OCI-LY7 (cell line): Measurements from ENCODE around the gene LAMC1. TPM values are rescaled to one million over a fixed set of nuclear protein-coding genes. Genes with fewer than 3 reads are reported as not detected.

Experiments used
- BruUV-seq: library from RNA; stranded (reverse); fragments of 400-500 nt; replicated peaks from 2 replicates; lab custom pipeline; 2021; lab: Mats Ljungman, UMichigan
- CTCF ChIA-PET: fragments of 300-600 bp; sonication (Branson Sonifier 250); formaldehyde crosslinking; loops from one replicate; lab custom pipeline; 2022; ENCODE audit warnings: antibody characterized with exemption; ENCODE audit not compliant: unreplicated experiment; lab: Charles Lee
- POLR2A ChIA-PET: fragments of 300-600 bp; sonication (Branson Sonifier 250); formaldehyde crosslinking; loops from one replicate; lab custom pipeline; 2022; ENCODE audit warnings: antibody characterized with exemption; lab: Charles Lee
- DNase-seq: peaks from one replicate; pipeline ENCODE4 v3.0.0-alpha.2; 2015; ENCODE audit warnings: low spot score
- H2AFZ ChIP-seq: fragments of 200-600 bp; sonication (generic), shearing (Covaris generic); 2 replicates; pipeline ENCODE4 v1.6.1; 2014; ENCODE audit warnings: mild to moderate bottlenecking, antibody characterized with exemption, low read length, moderate library complexity
- H3K27ac ChIP-seq: fragments of 200-600 bp; sonication (generic); 2 replicates; pipeline ENCODE4 v1.5.1; 2014; ENCODE audit warnings: mixed run types, low read depth, mild to moderate bottlenecking, moderate library complexity, low read length, inconsistent platforms; ENCODE audit not compliant: poor library complexity, severe bottlenecking
- H3K36me3 ChIP-seq: fragments of 200-600 bp; sonication (generic); 2 replicates; pipeline ENCODE4 v1.6.1; 2014; ENCODE audit warnings: mild to moderate bottlenecking, antibody characterized with exemption, low read length, moderate library complexity, mixed read lengths; ENCODE audit not compliant: insufficient read depth
- H3K4me1 ChIP-seq: fragments of 200-600 bp; sonication (generic); 2 replicates; pipeline ENCODE4 v1.5.1; 2014; ENCODE audit warnings: mild to moderate bottlenecking, low read length; ENCODE audit not compliant: insufficient read depth, poor library complexity, severe bottlenecking
- H3K4me2 ChIP-seq: fragments of 200-600 bp; sonication (generic); 2 replicates; pipeline ENCODE4 v1.6.1; 2014; ENCODE audit warnings: mild to moderate bottlenecking, low read length
- H3K4me3 ChIP-seq: fragments of 200-600 bp; sonication (generic); 2 replicates; pipeline ENCODE4 v1.5.1; 2014; ENCODE audit warnings: mild to moderate bottlenecking, low read depth, low read length; ENCODE audit not compliant: poor library complexity, severe bottlenecking
- H3K79me2 ChIP-seq: fragments of 200-600 bp; sonication (generic); 2 replicates; pipeline ENCODE4 v1.6.1; 2016; ENCODE audit warnings: low read depth, mild to moderate bottlenecking, low read length, moderate library complexity, mixed read lengths; ENCODE audit not compliant: insufficient read depth
- H3K9me2 ChIP-seq: fragments of 200-600 bp; sonication (generic); 2 replicates; pipeline ENCODE4 v1.6.1; 2016; ENCODE audit warnings: mild to moderate bottlenecking, low read length, mixed read lengths; ENCODE audit not compliant: insufficient read depth
- H3K9me3 ChIP-seq: fragments of 200-600 bp; sonication (generic); 2 replicates; pipeline ENCODE4 v1.6.1; 2014; ENCODE audit warnings: mild to moderate bottlenecking, mixed run types, low read length, mixed read lengths
- H4K20me1 ChIP-seq: fragments of 200-600 bp; sonication (generic); 2 replicates; pipeline ENCODE4 v1.6.1; 2014; ENCODE audit warnings: mild to moderate bottlenecking, antibody characterized with exemption, low read length, moderate library complexity, mixed read lengths; ENCODE audit not compliant: insufficient read depth
- EZH2phosphoT487 ChIP-seq: fragments of 200-600 bp; sonication (generic); IDR thresholded peaks from 2 replicates; pipeline ENCODE4 v1.6.1; 2018; ENCODE audit warnings: low read depth, borderline replicate concordance, mild to moderate bottlenecking, mixed run types, antibody characterized with exemption, low read length, moderate library complexity, mixed read lengths
- intact Hi-C: fragments of 100-400 bp; cut with micrococcal nuclease; formaldehyde crosslinking; loops from one replicate; pipeline ENCODE4 v1.10.0; 2022; ENCODE audit not compliant: unreplicated experiment
- total RNA-seq, 2 experiments: library from RNA; depleted of rRNA in 1 of 2; stranded (reverse); fragments of >200 nt in 1 of 2; shearing (Covaris generic) in 1 of 2; gene quantifications; 2 replicates each; pipeline ENCODE4 v1.2.3, GENCODE V29; 2014 to 2022
- TF ChIP-seq, protein P1 (sequence below): fragments of 200-600 bp; sonication (generic); conservative IDR thresholded peaks from 2 replicates; pipeline ENCODE4 v1.5.1; 2014; ENCODE audit warnings: mild to moderate bottlenecking, antibody characterized with exemption, low read length, moderate library complexity, mixed read lengths

The LAMC1 gene
- total RNA-seq, 2 experiments from 2014 or later = 24.2 to 42.1 TPM

DNA sequence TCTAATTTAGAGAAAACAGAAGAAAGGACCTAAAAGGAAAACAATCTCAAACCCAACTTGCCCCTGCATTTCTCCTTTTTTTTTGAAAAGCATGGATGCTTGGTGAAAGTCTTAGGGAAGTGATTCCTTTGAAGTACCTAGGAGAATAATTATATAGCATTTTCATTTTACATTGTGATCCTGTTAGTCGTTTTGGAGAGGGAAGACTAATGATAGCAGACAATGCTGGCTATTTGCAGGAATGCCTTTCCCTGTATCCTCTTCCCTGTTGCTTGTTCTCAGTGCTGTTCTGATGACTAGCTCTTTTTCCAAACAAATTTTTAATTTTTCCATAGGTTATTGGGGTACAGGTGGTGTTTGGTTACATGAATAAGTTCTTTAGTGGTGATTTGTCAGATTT is 53.9 kb downstream of the LAMC1 start:
- H3K4me1 ChIP-seq = peaks cover 11% of the 10 kb centered on the region
- TF ChIP-seq, protein P1, sequence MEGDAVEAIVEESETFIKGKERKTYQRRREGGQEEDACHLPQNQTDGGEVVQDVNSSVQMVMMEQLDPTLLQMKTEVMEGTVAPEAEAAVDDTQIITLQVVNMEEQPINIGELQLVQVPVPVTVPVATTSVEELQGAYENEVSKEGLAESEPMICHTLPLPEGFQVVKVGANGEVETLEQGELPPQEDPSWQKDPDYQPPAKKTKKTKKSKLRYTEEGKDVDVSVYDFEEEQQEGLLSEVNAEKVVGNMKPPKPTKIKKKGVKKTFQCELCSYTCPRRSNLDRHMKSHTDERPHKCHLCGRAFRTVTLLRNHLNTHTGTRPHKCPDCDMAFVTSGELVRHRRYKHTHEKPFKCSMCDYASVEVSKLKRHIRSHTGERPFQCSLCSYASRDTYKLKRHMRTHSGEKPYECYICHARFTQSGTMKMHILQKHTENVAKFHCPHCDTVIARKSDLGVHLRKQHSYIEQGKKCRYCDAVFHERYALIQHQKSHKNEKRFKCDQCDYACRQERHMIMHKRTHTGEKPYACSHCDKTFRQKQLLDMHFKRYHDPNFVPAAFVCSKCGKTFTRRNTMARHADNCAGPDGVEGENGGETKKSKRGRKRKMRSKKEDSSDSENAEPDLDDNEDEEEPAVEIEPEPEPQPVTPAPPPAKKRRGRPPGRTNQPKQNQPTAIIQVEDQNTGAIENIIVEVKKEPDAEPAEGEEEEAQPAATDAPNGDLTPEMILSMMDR = no peak
- no peak overlapping the region for H3K4me2 ChIP-seq
- no peaks in the 10 kb centered on the region for H3K9me3 ChIP-seq
- H3K36me3 ChIP-seq = no peaks in the 10 kb centered on the region
- intact Hi-C loops = no loop called here
- H3K4me3 ChIP-seq = no peak overlapping the region
- ChIA-PET CTCF (no interaction called here), POLR2A (interaction anchor here (0.9 to 1.6 kb wide), 2 partner anchors 11 to 14 kb away, joined by 3 to 4 read pairs; no protein-coding TSS in a partner anchor)
- H4K20me1 ChIP-seq = peaks cover 4% of the 10 kb centered on the region; the same call in 1 of the 2 replicates
- no peak overlapping the region for H3K27ac ChIP-seq
- H3K79me2 ChIP-seq = peaks cover 30% of the 10 kb centered on the region; the same call in 1 of the 2 replicates
- no peaks in the 10 kb centered on the region for H3K9me2 ChIP-seq
- H2AFZ ChIP-seq = no peak overlapping the region
- DNase-seq = no peak
- BruUV-seq = no TSS peak

DNA sequence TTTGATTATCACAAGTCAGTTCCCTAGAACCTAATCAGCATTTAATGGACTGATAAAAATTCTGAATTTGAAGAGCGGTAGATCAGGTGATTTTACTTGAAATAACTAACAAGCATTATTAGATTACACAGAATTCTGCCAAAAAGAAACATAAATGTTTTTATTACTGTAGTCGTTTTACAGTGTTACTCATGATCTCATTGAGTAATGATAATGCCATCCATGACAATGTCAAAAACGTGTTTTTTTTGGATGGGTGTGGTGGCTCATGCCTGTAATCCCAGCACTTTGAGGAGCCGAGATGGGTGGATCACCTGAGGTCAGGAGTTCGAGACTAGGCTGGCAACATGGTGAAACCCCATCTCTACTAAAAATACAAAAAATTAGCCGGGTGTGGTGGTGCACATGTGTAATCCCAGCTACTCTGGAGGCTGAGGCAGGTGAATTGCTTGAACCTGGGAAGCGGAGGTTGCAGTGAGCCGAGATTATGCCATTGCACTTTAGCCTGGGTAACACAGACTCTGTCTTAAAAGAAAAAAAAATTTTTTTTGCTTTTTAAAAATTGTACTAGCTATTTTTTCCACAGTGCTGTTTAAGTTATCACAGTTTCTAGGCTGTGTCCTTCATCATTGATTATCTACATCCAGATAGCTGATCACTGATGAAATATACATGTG is 56.6 kb downstream of the LAMC1 start:
- intact Hi-C loops = no loop called here
- H3K79me2 ChIP-seq = peaks cover 9% of the 10 kb centered on the region; the same call in 1 of the 2 replicates
- CTCF ChIA-PET = interaction anchor here (0.6 kb wide), 1 partner anchor 398 kb away, joined by 3 read pairs; no protein-coding TSS in a partner anchor
- H3K4me3 ChIP-seq = no peak overlapping the region
- TF ChIP-seq EZH2phosphoT487 = no peak
- TF ChIP-seq, protein P1 = no peak
- no peaks in the 10 kb centered on the region for H4K20me1 ChIP-seq
- POLR2A ChIA-PET = interaction anchor here (0.6 to 2.4 kb wide), 8 partner anchors 9 to 117 kb away, joined by 3 to 8 read pairs (median 4); no protein-coding TSS in a partner anchor
- H3K9me2 ChIP-seq = no peaks in the 10 kb centered on the region
- no peak overlapping the region for H3K27ac ChIP-seq
- no peak overlapping the region for H2AFZ ChIP-seq
- no peak for DNase-seq
- H3K9me3 ChIP-seq = no peaks in the 10 kb centered on the region
- no peak overlapping the region for H3K4me2 ChIP-seq
- no TSS peak for BruUV-seq
- H3K4me1 ChIP-seq = no peaks in the 10 kb centered on the region
- no peaks in the 10 kb centered on the region for H3K36me3 ChIP-seq

DNA sequence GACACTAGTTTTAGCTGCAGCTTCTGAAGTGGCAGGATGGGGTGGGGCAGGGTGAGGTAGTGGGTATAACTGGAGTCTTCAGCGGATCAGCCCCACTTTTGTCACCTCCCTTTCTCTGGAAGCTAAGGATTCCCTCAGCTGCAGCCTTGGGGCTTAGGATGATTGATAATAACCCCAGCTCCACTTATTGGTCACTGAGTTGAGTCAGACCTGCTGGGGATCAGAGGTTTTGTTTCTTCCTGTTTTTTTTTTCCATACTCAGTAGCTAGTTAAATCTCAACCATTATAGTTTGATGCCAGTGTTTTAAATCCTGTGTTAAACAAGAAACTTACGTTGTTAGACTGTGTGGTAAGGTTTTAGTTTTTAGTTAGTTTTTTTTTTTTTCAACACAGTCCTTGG is 57.2 kb downstream of the LAMC1 start:
- no peak overlapping the region for H2AFZ ChIP-seq
- no peaks in the 10 kb centered on the region for H3K9me2 ChIP-seq
- ChIA-PET POLR2A (interaction anchor here (0.6 to 2.4 kb wide), 8 partner anchors 8 to 152 kb away, joined by 3 to 8 read pairs (median 4); no protein-coding TSS in a partner anchor), CTCF (interaction anchor here (0.6 kb wide), 1 partner anchor 57 kb away, joined by 3 read pairs; no protein-coding TSS in a partner anchor)
- H3K27ac ChIP-seq = no peak overlapping the region
- intact Hi-C loops = no loop called here
- no peak overlapping the region for H3K4me3 ChIP-seq
- no peak overlapping the region for H3K4me2 ChIP-seq
- no peaks in the 10 kb centered on the region for H3K36me3 ChIP-seq
- H3K79me2 ChIP-seq = peaks cover 9% of the 10 kb centered on the region; the same call in 1 of the 2 replicates
- no peak for TF ChIP-seq EZH2phosphoT487
- TF ChIP-seq, protein P1 = no peak
- peaks cover 4% of the 10 kb centered on the region for H3K4me1 ChIP-seq
- no TSS peak for BruUV-seq
- no peaks in the 10 kb centered on the region for H3K9me3 ChIP-seq
- H4K20me1 ChIP-seq = no peaks in the 10 kb centered on the region
- no peak for DNase-seq
